BE2C (cell line): ENCODE measurements around the gene CDYL2.

Experiments
- DNase-seq: peaks from one replicate; pipeline ENCODE4 v3.0.0-alpha.2; 2020
- H3K27me3 ChIP-seq: fragments of 250-450 bp; sonication (Bioruptor Pico); 2 replicates; pipeline ENCODE4 v1.5.1; 2020; ENCODE audit warnings: mild to moderate bottlenecking
- H3K36me3 ChIP-seq: fragments of 250-450 bp; sonication (Bioruptor Pico); 2 replicates; pipeline ENCODE4 v1.5.1; 2020; ENCODE audit warnings: mild to moderate bottlenecking
- H3K4me1 ChIP-seq: fragments of 250-450 bp; sonication (Bioruptor Pico); 2 replicates; pipeline ENCODE4 v1.5.1; 2020
- H3K4me3 ChIP-seq: 2 replicates; pipeline ENCODE4 v1.5.1; 2011; ENCODE audit warnings: low read depth, low read length
- H3K9me3 ChIP-seq: fragments of 250-450 bp; sonication (Bioruptor Pico); 2 replicates; pipeline ENCODE4 v1.5.1; 2020
- TF ChIP-seq, protein P1 (sequence below): IDR thresholded peaks from 2 replicates; pipeline ENCODE4 v1.5.1; 2012; ENCODE audit warnings: mild to moderate bottlenecking, low read depth, low read length

The CDYL2 gene

DNA sequence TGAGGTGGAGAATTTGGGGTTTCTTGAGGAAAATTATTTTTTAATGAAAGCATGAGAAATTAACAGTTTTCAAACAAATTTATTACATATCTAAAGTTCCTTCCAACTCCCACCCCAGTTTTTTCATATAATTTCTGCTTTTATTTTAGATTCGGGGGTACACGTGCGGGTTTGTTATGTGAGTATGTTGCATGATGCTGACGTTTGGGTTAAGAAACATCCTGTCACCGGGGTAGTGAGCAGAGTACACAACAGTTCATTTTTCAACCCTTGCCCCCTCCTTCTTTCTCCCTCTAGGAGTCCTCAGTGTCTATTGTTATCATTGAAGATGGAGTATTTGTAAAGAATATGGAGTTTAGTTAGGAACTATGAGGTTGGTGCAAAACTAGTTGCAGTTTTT lies 31.8 kb upstream of the CDYL2 start:
- TF ChIP-seq, protein P1, sequence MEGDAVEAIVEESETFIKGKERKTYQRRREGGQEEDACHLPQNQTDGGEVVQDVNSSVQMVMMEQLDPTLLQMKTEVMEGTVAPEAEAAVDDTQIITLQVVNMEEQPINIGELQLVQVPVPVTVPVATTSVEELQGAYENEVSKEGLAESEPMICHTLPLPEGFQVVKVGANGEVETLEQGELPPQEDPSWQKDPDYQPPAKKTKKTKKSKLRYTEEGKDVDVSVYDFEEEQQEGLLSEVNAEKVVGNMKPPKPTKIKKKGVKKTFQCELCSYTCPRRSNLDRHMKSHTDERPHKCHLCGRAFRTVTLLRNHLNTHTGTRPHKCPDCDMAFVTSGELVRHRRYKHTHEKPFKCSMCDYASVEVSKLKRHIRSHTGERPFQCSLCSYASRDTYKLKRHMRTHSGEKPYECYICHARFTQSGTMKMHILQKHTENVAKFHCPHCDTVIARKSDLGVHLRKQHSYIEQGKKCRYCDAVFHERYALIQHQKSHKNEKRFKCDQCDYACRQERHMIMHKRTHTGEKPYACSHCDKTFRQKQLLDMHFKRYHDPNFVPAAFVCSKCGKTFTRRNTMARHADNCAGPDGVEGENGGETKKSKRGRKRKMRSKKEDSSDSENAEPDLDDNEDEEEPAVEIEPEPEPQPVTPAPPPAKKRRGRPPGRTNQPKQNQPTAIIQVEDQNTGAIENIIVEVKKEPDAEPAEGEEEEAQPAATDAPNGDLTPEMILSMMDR = no peak
- Histone ChIP-seq H3K36me3 (no peaks in the 10 kb centered on the region), H3K4me1 (no peaks in the 10 kb centered on the region), H3K27me3 (no peaks in the 10 kb centered on the region), H3K9me3 (no peaks in the 10 kb centered on the region), H3K4me3 (no peak overlapping the region)
- no peak for DNase-seq

DNA sequence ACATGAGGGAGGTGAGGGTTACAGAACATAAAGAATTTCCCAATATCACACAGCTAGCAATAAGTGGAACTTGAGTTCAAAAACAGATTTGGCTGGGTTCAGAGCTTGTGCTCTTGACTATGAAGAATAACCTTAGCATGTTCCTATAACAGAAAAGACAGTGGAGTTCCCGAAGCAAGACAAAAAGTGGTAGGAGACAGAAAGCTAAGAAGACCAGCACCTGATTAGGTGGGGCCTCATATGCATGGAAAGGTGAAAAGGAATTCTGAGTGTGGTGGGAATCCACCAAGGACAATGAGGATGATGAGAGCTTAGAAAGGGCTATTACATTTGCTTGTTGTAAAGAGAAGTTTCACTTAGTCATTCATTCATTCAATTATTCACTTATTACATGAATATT lies 26.6 kb upstream of the CDYL2 start:
- Histone ChIP-seq H3K4me1 (no peaks in the 10 kb centered on the region), H3K36me3 (no peaks in the 10 kb centered on the region), H3K27me3 (no peaks in the 10 kb centered on the region), H3K4me3 (no peak overlapping the region), H3K9me3 (no peaks in the 10 kb centered on the region)
- DNase-seq = no peak
- TF ChIP-seq, protein P1 = no peak

DNA sequence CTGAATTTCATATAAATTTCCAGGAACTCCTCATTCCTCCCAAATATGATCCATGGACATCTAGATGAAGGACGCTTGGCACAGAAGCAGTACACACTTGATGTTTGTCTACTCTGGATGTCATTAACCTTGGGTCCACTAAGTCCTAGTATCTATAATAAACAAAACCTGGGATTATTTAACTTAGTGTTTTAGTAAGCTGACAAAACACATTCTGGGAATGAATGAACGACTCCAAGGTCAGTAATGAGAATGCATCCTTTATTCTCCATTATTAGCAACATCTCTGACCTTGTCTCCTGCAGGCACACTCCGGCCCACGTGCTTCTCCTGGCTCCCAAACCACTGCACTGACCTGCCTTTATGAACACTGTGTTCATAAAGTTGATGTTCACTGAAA lies 24.1 kb upstream of the CDYL2 start:
- no peak for DNase-seq
- Histone ChIP-seq H3K27me3 (no peaks in the 10 kb centered on the region), H3K9me3 (no peaks in the 10 kb centered on the region), H3K4me1 (no peaks in the 10 kb centered on the region), H3K4me3 (no peak overlapping the region), H3K36me3 (no peaks in the 10 kb centered on the region)
- TF ChIP-seq, protein P1 = no peak

DNA sequence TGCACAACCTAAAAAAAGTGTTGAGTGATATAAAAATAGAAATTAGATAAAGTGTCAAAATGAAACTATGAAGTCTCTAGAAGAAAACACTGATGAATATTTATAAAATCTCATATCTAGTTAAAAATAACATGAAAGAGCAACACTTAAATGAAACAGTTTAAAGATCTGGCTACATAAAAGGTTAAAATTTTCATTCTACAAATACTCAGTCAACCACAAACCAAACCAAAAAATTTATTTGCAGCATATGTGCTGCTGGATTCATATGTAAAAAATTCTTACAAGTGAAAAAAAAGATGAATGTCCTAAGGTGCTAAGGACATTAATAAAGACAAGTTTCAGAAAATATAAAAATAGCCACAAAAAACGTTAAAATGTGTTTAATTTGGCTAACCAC lies 22.6 kb upstream of the CDYL2 start:
- TF ChIP-seq, protein P1 = no peak
- no peak overlapping the region for H3K4me3 ChIP-seq
- H3K27me3 ChIP-seq = no peaks in the 10 kb centered on the region
- no peaks in the 10 kb centered on the region for H3K4me1 ChIP-seq
- no peaks in the 10 kb centered on the region for H3K9me3 ChIP-seq
- DNase-seq = no peak
- H3K36me3 ChIP-seq = no peaks in the 10 kb centered on the region

DNA sequence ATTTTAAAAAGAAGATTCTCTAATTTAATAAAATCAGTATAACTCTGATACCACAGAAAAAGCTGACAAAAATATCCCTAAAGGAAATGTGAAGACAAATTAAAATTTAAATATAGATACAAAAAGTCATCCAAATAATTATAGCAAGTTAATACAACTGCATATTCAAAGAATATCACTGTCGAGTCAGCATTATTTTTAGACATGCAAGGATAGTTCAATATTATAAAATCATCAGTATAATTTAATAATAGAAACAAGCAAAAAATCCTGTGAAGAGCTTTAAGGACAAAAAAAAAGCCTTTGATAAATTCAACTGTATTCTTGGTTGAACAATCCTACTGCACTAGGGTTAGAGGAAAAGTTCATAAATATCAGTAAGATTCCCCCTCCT lies 21.0 kb upstream of the CDYL2 start:
- no peak for DNase-seq
- H3K4me1 ChIP-seq = no peaks in the 10 kb centered on the region
- TF ChIP-seq, protein P1 = no peak
- no peaks in the 10 kb centered on the region for H3K36me3 ChIP-seq
- no peak overlapping the region for H3K4me3 ChIP-seq
- no peaks in the 10 kb centered on the region for H3K27me3 ChIP-seq
- no peaks in the 10 kb centered on the region for H3K9me3 ChIP-seq

DNA sequence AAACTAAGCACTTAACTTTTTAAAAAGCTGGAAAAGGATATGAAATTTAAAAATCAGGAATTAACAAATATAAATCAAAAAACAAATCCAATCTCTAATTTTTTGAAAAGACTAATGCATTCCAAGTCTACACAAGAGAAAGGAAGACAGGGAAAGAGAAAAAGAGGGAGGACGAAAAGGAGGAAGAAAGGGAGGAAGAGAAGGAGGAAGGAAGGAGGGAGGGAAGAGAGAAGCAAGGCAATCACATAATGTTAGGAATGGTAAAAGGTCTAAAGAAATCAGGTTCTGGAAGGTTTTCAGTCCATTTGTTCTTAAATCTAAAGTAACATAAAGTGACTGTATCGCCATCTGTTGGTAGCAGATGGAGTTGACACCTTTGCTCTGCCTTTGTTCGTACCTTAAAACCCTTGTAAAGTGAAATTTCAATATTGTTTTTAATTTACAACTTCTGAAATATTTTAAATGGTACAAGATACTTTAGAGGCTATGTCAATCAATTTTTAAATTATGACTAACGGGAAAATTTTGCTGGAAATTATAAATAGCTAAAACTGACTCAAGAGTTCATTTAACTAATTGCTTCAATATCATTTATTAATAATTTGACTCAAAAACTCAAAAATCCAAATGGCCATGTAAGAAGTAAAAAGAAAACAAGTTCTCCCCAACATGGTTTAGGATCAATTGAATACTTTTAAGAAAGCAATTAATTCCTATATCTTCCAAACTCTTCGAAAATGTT lies 20.4 kb upstream of the CDYL2 start:
- TF ChIP-seq, protein P1 = peak; percentile 75
- DNase-seq = peak; percentile 9
- Histone ChIP-seq H3K4me1 (no peaks in the 10 kb centered on the region), H3K9me3 (no peaks in the 10 kb centered on the region), H3K36me3 (no peaks in the 10 kb centered on the region), H3K27me3 (no peaks in the 10 kb centered on the region), H3K4me3 (no peak overlapping the region)
